Thoracic aorta (tissue), 2 donors: ENCODE results near the gene ERCC5. TPM values are rescaled to one million over a fixed set of nuclear protein-coding genes. Genes with fewer than 3 reads are reported as not detected.

Source experiments
- ATAC-seq: fragments of 150-250 bp; one replicate; pipeline ENCODE4 v1.8.0; 2017; ENCODE audit warnings: low read depth; ENCODE audit not compliant: insufficient number of reproducible peaks, low FRiP score
- DNase-seq: peaks from one replicate; pipeline ENCODE4 v3.0.0-alpha.2; 2020; ENCODE audit warnings: low spot score
- H3K27ac ChIP-seq, 2 donors: fragments of 200-600 bp; sonication (generic); 1 replicate in 1 of 2; 2 replicates in 1 of 2; pipeline ENCODE4 v1.5.1; 2016; ENCODE audit warnings: mild to moderate bottlenecking in 2 of 2, moderate library complexity in 2 of 2
- H3K27me3 ChIP-seq: fragments of 200-600 bp; sonication (generic); replicated peaks from 2 replicates; pipeline ENCODE4 v1.6.0; 2016; ENCODE audit warnings: mild to moderate bottlenecking; ENCODE audit not compliant: insufficient read depth
- H3K36me3 ChIP-seq: fragments of 200-600 bp; sonication (generic); one replicate; pipeline ENCODE4 v1.5.1; 2016
- H3K4me1 ChIP-seq, 2 donors: fragments of 200-600 bp; sonication (generic); 1 replicate in 1 of 2; 2 replicates in 1 of 2; pipeline versions ENCODE4 v1.5.1 to v1.6.0; 2016; ENCODE audit warnings: low read depth in 2 of 2, mild to moderate bottlenecking in 1 of 2; ENCODE audit not compliant: control insufficient read depth in 1 of 2
- H3K4me3 ChIP-seq: fragments of 200-600 bp; sonication (generic); 2 replicates; pipeline ENCODE4 v1.5.1; 2016; ENCODE audit warnings: mild to moderate bottlenecking
- H3K9me3 ChIP-seq: fragments of 200-600 bp; sonication (generic); 2 replicates; pipeline ENCODE4 v1.5.1; 2016
- CTCF ChIP-seq: fragments of 200-600 bp; sonication (generic); IDR thresholded peaks from one replicate; pipeline ENCODE4 v1.5.1; 2019; ENCODE audit warnings: antibody characterized with exemption
- total RNA-seq, 2 donors: library from RNA; depleted of rRNA; stranded (reverse); fragments of >200 nt; gene quantifications; one replicate each; pipeline versions ENCODE4 v1.1.0 to v1.2.3, GENCODE V29; 2016

The ERCC5 gene
- total RNA-seq, 2 donors from 2014 or later = 59.4 to 80.8 TPM

DNA sequence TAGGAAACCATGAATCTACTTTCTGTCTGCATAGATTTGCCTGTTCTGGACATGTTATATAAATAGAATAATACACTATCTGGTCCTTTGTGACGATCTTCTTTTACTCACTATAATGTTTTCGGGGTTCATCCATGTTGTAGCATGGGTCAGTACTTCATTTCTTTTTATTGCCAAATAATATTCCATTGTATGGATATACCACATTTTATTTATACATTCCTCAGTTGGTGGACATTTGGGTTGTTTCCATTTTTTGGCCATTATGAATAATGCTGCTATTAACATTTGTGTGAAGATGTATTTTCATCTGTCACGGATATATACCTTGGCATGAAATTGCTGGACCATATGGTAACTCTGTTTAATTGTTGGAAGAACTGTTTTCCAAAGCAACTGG is 40.2 kb upstream of the ERCC5 start:
- H3K36me3 ChIP-seq = no peaks in the 10 kb centered on the region
- H3K27ac ChIP-seq = no peak overlapping the region
- ATAC-seq (no peak), DNase-seq (no peak)
- no peak overlapping the region for H3K4me3 ChIP-seq
- no peak for TF ChIP-seq CTCF
- no peaks in the 10 kb centered on the region for H3K27me3 ChIP-seq
- H3K9me3 ChIP-seq = no peaks in the 10 kb centered on the region
- H3K4me1 ChIP-seq = peaks cover 3 to 17% of the 10 kb centered on the region in 2 donors

DNA sequence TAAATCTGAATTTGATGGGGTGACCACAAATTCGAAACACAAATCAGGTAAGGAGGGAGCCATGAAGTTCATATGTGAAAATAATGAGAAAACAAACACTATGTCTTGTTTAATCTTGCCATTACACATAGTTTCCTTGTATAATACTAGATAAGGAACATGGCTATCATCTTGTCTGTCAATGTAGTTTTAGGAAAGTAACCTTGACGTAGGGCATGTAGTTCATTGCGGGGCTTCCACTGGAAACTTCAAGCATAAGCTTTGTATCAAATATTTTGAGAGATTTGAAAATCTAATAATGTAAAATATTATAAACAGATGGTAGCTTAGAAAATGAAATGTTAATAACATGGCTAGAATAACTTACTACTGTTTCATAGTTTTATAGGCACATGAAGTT is 38.1 kb upstream of the ERCC5 start:
- H3K4me3 ChIP-seq = no peak overlapping the region
- H3K9me3 ChIP-seq = peaks cover 3% of the 10 kb centered on the region
- H3K4me1 ChIP-seq = peaks cover 0 to 3% of the 10 kb centered on the region in 2 donors
- no peak for ATAC-seq
- H3K27ac ChIP-seq = no peak overlapping the region
- no peaks in the 10 kb centered on the region for H3K27me3 ChIP-seq
- no peak for TF ChIP-seq CTCF
- H3K36me3 ChIP-seq = no peaks in the 10 kb centered on the region
- no peak for DNase-seq

GRCh38 chr13:102812611-102813287 is 33.1 kb upstream of the ERCC5 start:
- Histone ChIP-seq H3K36me3 (no peaks in the 10 kb centered on the region), H3K27me3 (no peaks in the 10 kb centered on the region), H3K9me3 (peaks cover 3% of the 10 kb centered on the region), H3K4me3 (no peak overlapping the region), H3K27ac (no peak overlapping the region), H3K4me1 (peaks cover 3 to 4% of the 10 kb centered on the region in 2 donors)
- ATAC-seq (no peak), DNase-seq (no peak)
- TF ChIP-seq CTCF = no peak

GRCh38 chr13:102814025-102814607 is 31.7 kb upstream of the ERCC5 start:
- ATAC-seq (no peak), DNase-seq (no peak)
- H3K27me3 ChIP-seq = no peaks in the 10 kb centered on the region
- H3K9me3 ChIP-seq = peaks cover 3% of the 10 kb centered on the region
- TF ChIP-seq CTCF = no peak
- no peak overlapping the region for H3K27ac ChIP-seq
- H3K4me3 ChIP-seq = no peak overlapping the region
- H3K4me1 ChIP-seq = peaks cover 0 to 4% of the 10 kb centered on the region in 2 donors
- H3K36me3 ChIP-seq = no peaks in the 10 kb centered on the region

DNA sequence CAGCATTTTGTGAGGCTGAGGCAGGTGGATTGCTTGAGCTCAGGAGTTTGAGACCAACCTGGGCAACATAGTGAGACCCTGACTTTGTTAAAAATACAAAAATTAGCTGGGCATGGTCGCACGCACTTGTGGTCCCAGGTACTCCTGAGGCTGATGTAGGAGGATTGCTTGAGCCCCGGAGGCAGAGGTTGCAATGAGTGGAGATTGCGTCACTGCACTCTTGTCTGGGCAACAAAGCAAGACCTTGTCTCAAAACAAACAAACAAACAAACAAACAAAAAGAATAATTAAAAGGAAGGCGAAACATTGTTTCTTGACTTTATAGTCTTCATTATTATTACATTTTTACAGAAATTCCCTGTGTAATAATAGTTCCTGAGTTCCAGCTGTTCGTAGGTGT is 31.0 kb upstream of the ERCC5 start:
- DNase-seq = no peak
- H3K27ac ChIP-seq = no peak overlapping the region

More for the DNA sequence above, 31.0 kb upstream of the ERCC5 start:
- Histone ChIP-seq H3K36me3 (no peaks in the 10 kb centered on the region), H3K27me3 (no peaks in the 10 kb centered on the region), H3K9me3 (peaks cover 3% of the 10 kb centered on the region), H3K4me1 (peaks cover 0 to 4% of the 10 kb centered on the region in 2 donors), H3K4me3 (no peak overlapping the region)
- no peak for ATAC-seq
- no peak for TF ChIP-seq CTCF
